NCI-H345 (cell line): Measurements from ENCODE around the gene KRTAP1-3.
"Not testable (repeated sequence)": the region's sequence is repeated elsewhere in the genome, so short reads cannot be mapped to it uniquely, and the experiment has no call there.

ENCODE experiments used
- DNase-seq: peaks from one replicate; lab custom pipeline; 2025; lab: John Stamatoyannopoulos, UW

KRTAP1-3 gene

DNA sequence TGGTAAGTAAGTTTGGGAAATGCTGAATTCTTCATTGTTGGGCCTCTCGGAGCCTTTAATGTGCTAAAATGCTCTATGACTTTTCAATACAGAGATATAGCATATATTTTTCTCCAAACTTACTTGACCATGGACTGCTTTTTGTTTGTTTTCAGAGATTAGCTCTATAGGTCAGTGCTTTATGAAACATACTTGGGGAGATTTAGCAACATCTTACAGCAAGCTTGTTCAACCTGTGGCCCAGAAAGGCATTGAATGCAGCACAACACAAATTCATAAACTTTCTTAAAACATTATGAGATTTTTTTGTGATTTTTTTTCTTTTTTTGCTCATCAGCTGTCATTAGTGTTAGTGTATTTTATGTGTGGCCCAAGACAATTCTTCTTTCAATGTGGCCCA lies 24.7 kb downstream of the KRTAP1-3 start:
- DNase-seq = no peak

DNA sequence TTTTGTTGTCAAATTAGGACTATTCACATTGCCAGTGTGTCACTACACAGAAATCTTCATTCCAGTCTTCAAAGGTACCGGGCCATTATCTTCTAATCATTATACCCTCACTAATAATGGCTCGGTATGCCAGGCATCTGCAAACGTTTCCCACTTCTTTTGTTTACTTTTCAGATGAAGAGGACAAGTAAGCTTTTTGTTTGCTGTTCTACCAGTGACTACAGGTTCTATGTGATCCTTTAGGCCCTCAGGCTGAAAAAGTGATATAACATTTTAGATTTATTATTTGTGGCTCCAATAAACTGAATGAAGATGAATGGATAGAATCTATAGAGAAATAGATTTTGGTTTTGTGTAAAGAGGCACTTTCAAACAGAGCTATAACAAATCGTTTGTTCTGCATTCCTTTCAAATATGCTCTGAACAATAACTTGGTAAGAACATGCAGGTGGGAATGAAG lies 25.3 kb downstream of the KRTAP1-3 start:
- DNase-seq = peak; percentile 51

DNA sequence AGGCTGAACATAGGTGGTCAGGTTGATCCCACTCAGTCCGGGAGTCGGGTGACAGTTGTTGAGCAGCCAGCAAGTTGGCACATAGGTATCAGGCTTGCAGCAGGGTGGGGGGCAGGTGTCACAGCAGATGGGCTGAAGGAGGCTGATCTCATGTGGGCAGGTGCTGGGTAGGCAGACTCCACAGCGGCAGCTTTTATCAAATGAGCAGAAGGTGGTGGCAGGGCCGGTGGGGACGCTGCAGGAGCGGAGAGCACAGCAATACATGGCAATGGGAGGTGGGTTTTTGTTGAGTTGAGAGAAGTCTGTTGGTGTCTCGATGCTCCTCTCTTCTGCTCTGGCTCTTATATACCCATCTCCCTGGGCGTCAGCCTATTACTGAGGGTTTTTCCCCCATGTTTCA lies 25.9 kb downstream of the KRTAP1-3 start, which contains the start of gene KRTAP3-1:
Gene KRTAP3-1 (minus strand): TSS at position 318 of the 400 bp plus-strand sequence. CDS start 54 bp downstream, at position 264.
- peak; percentile 79 for DNase-seq

- DNase-seq = peak; percentile 46
Observed at GRCh38 chr17:41004397-41004796, 30.3 kb downstream of the KRTAP1-3 start.

GRCh38 chr17:41003926-41004325 lies 30.7 kb downstream of the KRTAP1-3 start:
- no peak for DNase-seq

- DNase-seq = no peak
Observed at GRCh38 chr17:41002814-41003213, 31.9 kb downstream of the KRTAP1-3 start.

GRCh38 chr17:41001795-41002194 lies 32.9 kb downstream of the KRTAP1-3 start:
- DNase-seq = no peak

- not testable (repeated sequence) for DNase-seq
Observed at GRCh38 chr17:40999563-40999962, 35.1 kb downstream of the KRTAP1-3 start, which contains the start of gene KRTAP3-2. Gene KRTAP3-2, minus strand, starts transcription at chr17:40999906. Its CDS starts 53 bp downstream, at chr17:40999853.

- DNase-seq = no peak
Observed at GRCh38 chr17:40997361-40997760, 37.3 kb downstream of the KRTAP1-3 start.

DNA sequence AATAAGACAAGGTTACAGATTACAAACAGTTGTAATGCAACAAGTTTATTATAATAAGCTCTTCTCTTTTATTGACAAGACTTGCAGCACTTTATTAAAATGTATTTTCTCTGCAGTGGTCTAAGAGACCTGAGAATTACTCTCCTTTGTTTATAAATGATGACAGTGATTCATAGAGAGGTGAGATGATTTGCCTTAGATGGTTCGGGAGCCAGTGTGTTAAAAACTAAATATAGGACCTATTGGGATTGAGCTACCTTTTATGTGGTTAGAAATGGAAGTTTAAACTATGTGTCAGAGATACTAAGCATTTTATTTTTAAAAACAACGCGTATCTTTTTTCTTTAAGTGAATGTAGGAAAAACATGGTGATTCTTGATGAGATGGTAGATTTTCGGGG lies 37.8 kb downstream of the KRTAP1-3 start:
- no peak for DNase-seq

DNA sequence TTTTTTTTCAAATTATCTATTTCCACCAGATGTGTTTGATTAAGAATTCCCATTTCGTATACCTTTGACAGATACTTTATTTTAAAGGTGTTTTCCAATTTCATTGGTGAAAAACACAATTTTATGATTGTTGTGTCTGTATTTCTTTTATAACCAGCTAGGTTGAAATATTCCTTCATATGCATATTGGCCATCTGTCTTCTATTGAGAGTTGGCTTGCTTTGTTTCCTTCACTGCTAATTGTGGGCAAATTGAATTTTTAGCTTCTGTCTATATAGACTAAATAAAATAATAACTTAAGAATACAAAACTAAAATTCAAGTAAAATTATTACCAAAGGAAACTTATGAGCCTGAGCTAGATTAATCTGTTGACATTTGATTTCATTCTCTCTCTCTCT lies 39.6 kb downstream of the KRTAP1-3 start:
- DNase-seq = no peak

- DNase-seq = no peak
Observed at GRCh38 chr17:40993839-40994238, 40.8 kb downstream of the KRTAP1-3 start, which contains the start of gene KRTAP3-3. Gene KRTAP3-3, minus strand, starts transcription at chr17:40994164. Its CDS starts 67 bp downstream, at chr17:40994097.

DNA sequence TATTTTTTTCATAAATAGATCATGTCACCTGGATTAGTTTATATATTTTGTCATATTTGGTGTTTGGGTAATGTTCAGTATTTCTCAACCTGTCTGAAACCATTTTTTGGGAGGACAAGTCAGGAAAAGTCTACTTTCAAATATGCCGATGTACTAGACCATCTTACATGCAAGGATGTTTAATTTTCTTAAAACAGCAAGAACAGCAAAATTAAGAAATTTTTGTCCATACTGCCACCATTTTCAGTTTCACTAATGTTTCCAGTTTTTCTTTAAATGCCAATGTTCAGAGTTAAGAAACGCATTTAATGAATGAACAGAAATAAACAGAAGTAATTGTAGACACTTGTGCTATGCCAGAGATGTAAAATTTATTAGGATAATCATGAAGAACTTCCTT lies 41.6 kb downstream of the KRTAP1-3 start:
- no peak for DNase-seq

GRCh38 chr17:40992666-40993065 lies 42.0 kb downstream of the KRTAP1-3 start:
- DNase-seq = no peak

DNA sequence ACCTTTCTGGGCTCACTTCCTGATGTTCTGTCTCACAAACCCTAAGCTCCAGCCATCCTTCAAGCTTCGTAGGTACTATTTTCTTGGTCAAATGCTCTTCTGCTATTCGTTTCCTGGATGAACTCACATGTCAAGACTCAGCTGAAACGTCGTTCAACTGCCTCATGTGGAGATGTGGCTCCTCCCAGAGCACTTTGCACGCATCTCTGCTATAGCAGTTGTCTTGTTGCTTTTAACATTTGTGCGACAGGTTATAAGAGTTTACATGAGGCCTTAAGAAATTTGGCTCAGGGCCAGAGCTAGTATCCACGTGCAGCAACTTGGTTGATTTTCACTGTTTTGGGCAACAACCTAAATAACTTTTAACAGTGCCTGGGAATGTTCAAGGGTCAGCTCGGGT lies 47.8 kb downstream of the KRTAP1-3 start:
- DNase-seq = no peak

DNA sequence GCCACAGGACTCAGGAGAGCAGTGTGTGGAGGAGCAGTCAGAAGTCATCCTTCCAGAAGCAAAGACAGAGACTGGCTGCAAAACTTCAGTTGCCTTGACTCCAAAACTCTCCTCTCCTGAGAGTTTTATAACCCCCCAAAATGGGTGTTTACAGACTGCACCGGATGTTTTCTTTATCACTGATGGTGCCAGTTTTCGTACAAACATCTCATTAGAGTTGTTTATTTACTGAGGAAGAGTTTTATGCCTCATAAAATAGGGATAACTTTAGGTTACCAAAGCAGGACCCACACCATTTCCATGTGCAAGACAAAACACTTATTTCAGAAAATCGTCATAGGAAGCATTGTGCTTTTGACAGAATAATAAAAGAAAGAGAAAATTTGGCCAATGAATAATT lies 50.4 kb downstream of the KRTAP1-3 start, which contains the start of gene KRT40:
Gene KRT40 (minus strand): TSS at position 101 of the 400 bp plus-strand sequence. CDS start 53 bp downstream, at position 48.
- DNase-seq = no peak
